GM19035 (cell line): Measurements from ENCODE around the gene C2orf81.
"Not testable (repeated sequence)": the region's sequence is repeated elsewhere in the genome, so short reads cannot be mapped to it uniquely, and the experiment has no call there.

Experiments used
- ATAC-seq: cut with Tn5 transposase; IDR thresholded peaks from one replicate; pipeline ENCODE4 v1.9.1; 2021; ENCODE audit not compliant: unreplicated experiment

Gene C2orf81

GRCh38 chr2:74442483-74443297, 21.3 kb upstream of the C2orf81 start:
- not testable (repeated sequence) for ATAC-seq

- ATAC-seq, result no peak
Measured at GRCh38 chr2:74441690-74442482, 20.5 kb upstream of the C2orf81 start, which contains the start of gene RTKN. Gene RTKN, minus strand, starts transcription at chr2:74441937. Its CDS starts 121 bp downstream, at chr2:74441816.

DNA sequence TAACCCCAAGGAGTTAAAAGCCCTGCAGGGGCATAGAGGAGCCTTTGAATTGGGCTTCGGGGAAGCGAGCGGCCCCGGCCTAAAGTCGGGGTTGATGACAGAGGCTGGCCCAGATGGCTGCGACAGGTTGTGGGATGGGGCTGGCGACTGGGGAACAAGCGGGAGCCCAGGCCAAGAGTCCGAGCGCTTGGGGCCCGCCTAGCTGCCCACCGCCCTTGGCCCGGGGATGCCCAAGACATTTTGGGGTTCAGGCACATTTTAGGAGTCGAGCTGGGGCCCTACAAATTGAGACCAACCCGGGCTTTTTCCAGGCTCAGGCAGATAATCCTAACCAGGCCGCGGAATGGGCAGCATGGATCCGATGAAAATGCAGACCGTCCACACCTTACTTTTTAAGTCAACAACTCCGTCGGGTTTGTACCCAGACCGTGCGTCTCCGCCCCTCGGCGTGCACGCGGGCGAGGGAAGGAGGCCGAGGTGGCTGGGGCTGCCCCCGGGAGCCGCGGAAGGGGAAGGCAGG, 19.8 kb upstream of the C2orf81 start:
- ATAC-seq, result no peak

DNA sequence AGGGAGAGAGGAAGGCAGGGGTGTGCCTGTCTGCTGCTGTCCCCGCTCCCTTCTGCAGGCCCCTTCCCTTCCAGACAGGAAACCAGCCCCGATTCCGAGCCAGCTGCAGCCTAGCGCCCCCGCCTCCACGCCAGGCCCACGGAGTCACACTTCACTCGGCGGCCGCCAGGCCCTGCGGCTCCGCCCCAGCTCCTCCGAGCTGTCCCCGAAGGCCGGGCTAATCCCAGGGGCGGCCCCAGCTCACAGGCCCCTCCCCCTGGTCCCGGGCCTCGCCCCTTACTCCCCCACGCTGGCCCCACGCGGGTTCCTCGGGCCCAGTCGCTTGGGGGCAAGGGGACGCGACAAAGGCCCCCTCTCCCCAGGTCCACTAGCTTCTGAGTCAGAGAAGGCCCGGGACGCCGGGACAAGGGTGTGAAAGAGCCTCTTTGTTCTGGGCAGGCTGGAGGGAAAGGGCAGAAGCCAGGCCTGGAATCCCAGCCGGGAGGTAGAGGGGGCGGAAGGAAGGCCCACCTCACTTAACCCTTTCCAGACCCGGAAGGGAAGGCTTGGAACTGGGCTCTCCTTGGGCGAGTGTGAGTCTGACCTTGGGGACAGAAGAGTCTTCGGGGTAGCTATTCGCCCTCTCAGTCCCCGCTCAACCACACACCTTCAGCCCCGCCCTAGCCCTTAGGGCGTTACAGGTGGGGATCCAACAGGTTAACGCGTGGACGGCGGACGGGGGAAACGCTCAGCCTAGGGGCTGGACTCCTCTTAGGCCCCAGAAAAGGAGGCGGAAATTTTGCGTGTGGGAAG, 19.2 kb upstream of the C2orf81 start:
- peak; percentile 81 for ATAC-seq

DNA sequence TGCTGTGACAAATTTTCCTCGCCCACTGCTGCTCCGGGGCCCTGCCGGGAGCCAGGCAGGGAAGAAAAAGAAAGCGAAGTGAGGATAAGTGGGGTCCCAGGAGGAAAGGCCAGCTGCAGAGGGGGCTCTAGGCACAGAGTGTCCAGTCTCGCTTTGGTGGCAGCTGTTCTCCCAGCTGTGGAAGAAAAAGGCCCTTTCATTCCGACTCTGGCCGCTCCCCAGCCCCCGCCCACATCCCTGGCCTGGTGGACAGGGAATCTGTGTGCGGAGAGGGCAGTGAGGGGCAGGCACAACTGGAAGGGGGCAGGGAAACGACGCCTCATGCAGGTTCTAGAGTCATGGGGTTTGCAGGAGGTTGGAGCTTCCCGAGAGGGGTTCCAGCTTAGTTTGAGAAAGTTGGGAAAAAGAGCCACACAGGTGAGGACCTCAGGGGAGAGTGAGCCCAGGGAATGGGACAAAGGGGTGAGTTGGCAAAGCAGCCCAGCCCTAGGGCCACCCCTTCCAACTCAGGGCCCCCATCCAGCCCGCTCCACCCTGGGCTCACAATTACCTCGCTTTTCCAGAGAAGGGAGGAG, 18.5 kb upstream of the C2orf81 start:
- ATAC-seq, result no peak

- ATAC-seq, result no peak
Measured at GRCh38 chr2:74439373-74439772, 18.0 kb upstream of the C2orf81 start.

GRCh38 chr2:74438248-74438647, 16.8 kb upstream of the C2orf81 start:
- no peak for ATAC-seq

GRCh38 chr2:74436848-74437695, 15.7 kb upstream of the C2orf81 start:
- ATAC-seq, result no peak

GRCh38 chr2:74436111-74436805, 14.8 kb upstream of the C2orf81 start:
- no peak for ATAC-seq

- no peak for ATAC-seq
Measured at GRCh38 chr2:74430502-74430901, 9.1 kb upstream of the C2orf81 start.

DNA sequence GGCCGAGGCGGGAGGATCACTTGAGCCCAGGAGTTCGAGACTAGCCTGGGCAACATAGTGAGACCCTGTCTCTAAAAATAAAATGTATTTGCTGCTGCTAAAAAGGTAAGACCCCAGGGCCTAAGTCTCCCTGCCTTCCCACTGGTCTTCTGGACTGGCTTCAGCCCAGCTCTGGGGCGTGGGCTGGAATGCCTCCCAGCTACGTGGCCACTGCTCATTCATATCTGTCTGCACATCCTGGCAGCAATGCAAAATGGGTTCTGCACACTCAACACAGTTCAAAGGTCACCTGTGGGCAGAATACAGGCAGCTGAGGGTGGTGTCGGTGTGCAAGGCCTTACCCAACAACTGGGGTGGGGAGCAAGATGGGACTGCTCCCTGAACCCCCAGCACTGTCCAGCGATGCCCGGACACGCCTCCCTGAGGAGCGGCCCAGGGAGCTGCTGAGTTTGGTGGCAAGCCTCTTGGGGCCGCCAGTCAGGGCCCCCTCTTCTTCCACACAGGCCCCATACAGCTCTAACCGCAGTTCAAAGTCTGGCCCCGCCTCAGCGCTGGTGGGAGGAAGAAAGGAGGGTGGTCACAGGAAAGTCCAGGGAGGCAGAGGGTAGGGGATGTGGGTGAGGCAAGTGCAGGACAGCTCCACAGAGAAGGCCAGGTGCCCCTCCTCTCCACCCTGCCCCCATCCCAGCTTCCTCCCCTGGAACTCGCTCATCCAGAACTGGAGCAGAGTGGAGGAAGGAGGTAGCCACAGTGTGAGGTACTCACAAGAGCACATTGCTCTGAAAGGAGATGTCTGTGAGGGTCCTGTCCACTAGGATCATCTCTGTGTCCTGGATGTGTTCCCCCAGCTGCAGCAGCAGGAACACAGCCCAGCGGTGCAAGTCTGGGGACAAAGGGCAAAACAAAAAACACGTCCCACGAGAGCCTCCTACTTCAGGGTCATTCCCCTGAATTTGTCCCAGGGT, 8.3 kb upstream of the C2orf81 start:
- no peak for ATAC-seq

DNA sequence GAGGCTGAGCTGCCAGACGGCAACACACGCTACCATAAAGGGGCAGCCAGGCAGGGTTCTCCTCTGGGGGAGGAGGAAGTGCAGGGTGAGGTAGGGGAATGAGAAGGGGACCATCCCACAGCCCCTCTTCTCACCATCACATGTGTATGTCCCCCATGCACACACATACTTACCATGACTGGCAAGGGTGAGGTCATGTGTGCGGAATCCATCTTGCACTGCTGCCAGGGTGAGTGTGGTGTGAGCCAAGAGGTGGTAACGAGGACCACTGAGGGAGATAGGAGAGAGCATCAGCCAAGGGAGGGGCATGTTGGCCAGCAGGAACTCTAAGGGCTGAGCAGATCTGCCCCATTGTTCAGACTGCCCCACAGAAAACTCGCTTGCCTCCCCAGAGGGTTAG, 7.3 kb upstream of the C2orf81 start:
- no peak for ATAC-seq

- ATAC-seq, result no peak
Measured at GRCh38 chr2:74427551-74427950, 6.1 kb upstream of the C2orf81 start.

- ATAC-seq, result no peak
Measured at GRCh38 chr2:74426181-74426758, 4.9 kb upstream of the C2orf81 start.

DNA sequence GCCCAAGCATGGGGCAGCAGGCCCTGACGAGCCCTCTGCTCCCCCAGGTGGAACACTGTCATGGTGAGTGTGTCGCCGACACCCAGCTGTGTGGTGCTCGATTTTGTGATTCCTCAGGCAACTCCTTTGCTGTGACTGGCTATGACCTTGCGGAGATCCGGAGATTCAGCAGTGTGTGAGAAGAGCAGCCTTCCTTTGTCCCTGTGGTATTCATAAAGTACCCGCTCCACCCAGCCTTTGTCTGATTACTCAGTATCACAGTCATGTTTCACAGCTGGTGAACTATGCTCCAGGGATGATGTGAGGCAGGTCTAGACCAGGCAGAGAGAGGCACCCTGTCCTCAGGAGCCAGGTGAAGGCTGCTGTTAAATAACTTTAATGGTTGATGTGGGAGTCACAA, 4.1 kb upstream of the C2orf81 start:
- ATAC-seq, result no peak

- ATAC-seq, result no peak
Measured at GRCh38 chr2:74424995-74425406, 3.6 kb upstream of the C2orf81 start.

DNA sequence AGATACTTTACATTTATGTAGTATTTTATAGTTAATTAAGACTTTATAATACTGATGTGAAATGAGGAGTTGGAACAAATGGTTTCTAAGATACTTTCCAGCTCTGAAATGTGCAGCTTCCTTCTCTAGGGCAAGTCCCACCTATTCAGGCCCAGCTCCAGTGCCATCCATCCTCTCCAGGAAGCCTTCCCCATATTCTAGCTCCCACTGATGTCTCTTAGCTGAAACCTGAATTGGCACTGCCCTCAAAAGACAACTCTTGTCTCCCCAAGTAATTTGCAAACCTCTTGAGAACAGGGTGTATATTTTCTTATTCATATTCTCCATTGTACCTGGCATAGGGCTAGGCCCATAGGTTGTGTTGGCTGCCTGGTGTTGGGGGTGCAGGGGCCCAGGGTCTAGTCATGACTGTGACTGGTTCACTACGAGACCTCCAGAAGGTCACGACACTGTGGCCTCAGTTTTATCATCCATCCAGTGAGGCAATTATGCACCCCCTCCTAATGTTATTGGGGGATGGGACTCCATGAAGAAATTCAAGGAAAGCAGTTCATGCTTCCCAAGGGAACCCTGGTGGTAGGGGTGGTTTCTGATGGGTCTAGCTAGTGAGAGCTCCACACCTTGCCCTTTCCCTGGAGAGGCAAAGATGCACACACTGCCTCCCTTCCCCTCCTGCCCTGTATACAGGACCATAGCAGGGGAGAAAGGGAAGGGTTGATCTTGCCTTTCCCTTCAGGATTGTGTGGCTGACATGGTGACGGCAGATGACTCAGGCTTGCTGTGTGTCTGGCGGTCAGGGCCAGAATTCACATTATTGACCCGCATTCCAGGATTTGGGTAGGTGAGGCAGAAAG, 2.9 kb upstream of the C2orf81 start:
- ATAC-seq, result no peak
